ENCODE data around the gene SLC2A4RG. TPM values are rescaled to one million over a fixed set of nuclear protein-coding genes. Genes with fewer than 3 reads are reported as not detected.

SLC2A4RG gene
- total RNA-seq, 2 experiments from 2014 or later = 58.9 to 59.0 TPM

- no peak overlapping the region for H3K27ac Mint-ChIP-seq
- H3K4me1 Mint-ChIP-seq (ENCODE audit: low read depth) = peaks cover 28% of the 10 kb centered on the region
- ChIA-PET POLR2A (no interaction called here), CTCF (interaction anchor here (1.1 kb wide), 1 partner anchor 325 kb away, joined by 3 read pairs; no protein-coding TSS in a partner anchor)
- no peak for DNase-seq
- no peaks in the 10 kb centered on the region for H3K9me3 Mint-ChIP-seq
- no peaks in the 10 kb centered on the region for H3K27me3 Mint-ChIP-seq
- intact Hi-C loops (cut with micrococcal nuclease) = loop anchor here (10.0 kb wide), 1 partner anchor 242 kb away; the partner anchor contains the start of gene SAMD10
- no peak overlapping the region for H3K4me3 Mint-ChIP-seq
- peaks cover 26% of the 10 kb centered on the region for H3K36me3 Mint-ChIP-seq
Measured at GRCh38 chr20:63732118-63733095, 7.2 kb upstream of the SLC2A4RG start.

- Mint-ChIP-seq H3K9me3 (no peaks in the 10 kb centered on the region), H3K4me3 (no peak overlapping the region), H3K27ac (no peak overlapping the region), H3K27me3 (no peaks in the 10 kb centered on the region), H3K4me1 (ENCODE audit: low read depth) (peaks cover 22% of the 10 kb centered on the region), H3K36me3 (peaks cover 24% of the 10 kb centered on the region)
- intact Hi-C loops (cut with micrococcal nuclease) = loop anchor here (10.0 kb wide), 1 partner anchor 242 kb away; the partner anchor contains the start of gene SAMD10
- ChIA-PET CTCF (interaction anchor here (1.1 kb wide), 1 partner anchor 324 kb away, joined by 3 read pairs; no protein-coding TSS in a partner anchor), POLR2A (no interaction called here)
- DNase-seq = no peak
Measured at GRCh38 chr20:63733117-63733516, 6.5 kb upstream of the SLC2A4RG start.

- Mint-ChIP-seq H3K27me3 (no peaks in the 10 kb centered on the region), H3K9me3 (no peaks in the 10 kb centered on the region), H3K4me1 (ENCODE audit: low read depth) (peaks cover 21% of the 10 kb centered on the region), H3K27ac (no peak overlapping the region), H3K4me3 (no peak overlapping the region), H3K36me3 (peaks cover 19% of the 10 kb centered on the region)
- ChIA-PET POLR2A (no interaction called here), CTCF (interaction anchor here (1.1 kb wide), 1 partner anchor 324 kb away, joined by 3 read pairs; no protein-coding TSS in a partner anchor)
- DNase-seq = no peak
- intact Hi-C loops (cut with micrococcal nuclease) = loop anchor here (10.0 kb wide), 1 partner anchor 241 kb away; the partner anchor contains the start of gene SAMD10
Measured at GRCh38 chr20:63733579-63734081, 5.9 kb upstream of the SLC2A4RG start.

- peaks cover 16% of the 10 kb centered on the region for H3K36me3 Mint-ChIP-seq
- peaks cover 19% of the 10 kb centered on the region for H3K4me1 Mint-ChIP-seq (ENCODE audit: low read depth)
- ChIA-PET POLR2A (interaction anchor here (0.6 to 5.1 kb wide), 2 partner anchors 26 to 39 kb away, joined by 3 to 30 read pairs; partner anchors contain the start of genes ARFRP1 and ZGPAT), CTCF (interaction anchor here (1.1 to 5.2 kb wide), 2 partner anchors 27 to 323 kb away, joined by 3 to 26 read pairs; partner anchors contain the start of genes ARFRP1 and ZGPAT)
- intact Hi-C loops (cut with micrococcal nuclease) = loop anchor here (10.0 kb wide), 1 partner anchor 240 kb away; the partner anchor contains the start of gene SAMD10
- H3K27me3 Mint-ChIP-seq = no peaks in the 10 kb centered on the region
- no peak overlapping the region for H3K27ac Mint-ChIP-seq
- H3K4me3 Mint-ChIP-seq = no peak overlapping the region
- no peaks in the 10 kb centered on the region for H3K9me3 Mint-ChIP-seq
- DNase-seq = no peak
Measured at GRCh38 chr20:63734111-63734945, 5.2 kb upstream of the SLC2A4RG start.

GRCh38 chr20:63734946-63735858 lies 4.4 kb upstream of the SLC2A4RG start:
- Mint-ChIP-seq H3K27ac (no peak overlapping the region), H3K36me3 (peaks cover 12% of the 10 kb centered on the region), H3K27me3 (no peaks in the 10 kb centered on the region), H3K9me3 (no peaks in the 10 kb centered on the region), H3K4me3 (no peak overlapping the region), H3K4me1 (ENCODE audit: low read depth) (peaks cover 19% of the 10 kb centered on the region)
- intact Hi-C loops (cut with micrococcal nuclease) = loop anchor here (5.0 to 10.0 kb wide), 3 partner anchors 78 to 240 kb away; partner anchors contain the start of genes RTEL1 and SAMD10
- POLR2A ChIA-PET = interaction anchor here (0.6 to 5.1 kb wide), 4 partner anchors 8 to 38 kb away, joined by 3 to 30 read pairs (median 3); partner anchors contain the start of genes ARFRP1 and ZGPAT
- CTCF ChIA-PET = interaction anchor here (0.7 to 5.2 kb wide), 5 partner anchors 7 to 198 kb away, joined by 3 to 26 read pairs (median 5); partner anchors contain the start of genes ARFRP1, PTK6 and ZGPAT
- no peak for DNase-seq

- H3K27ac Mint-ChIP-seq = peak within 1 kb of the TSS; percentile 83
- intact Hi-C loops (cut with micrococcal nuclease) = loop anchor here (2.0 to 10.0 kb wide), 4 partner anchors 29 to 239 kb away; partner anchors contain the start of genes ARFRP1, RTEL1 and SAMD10
- CTCF ChIA-PET = interaction anchor here (0.7 to 5.2 kb wide), 7 partner anchors 8 to 199 kb away, joined by 3 to 26 read pairs (median 4); partner anchors contain the start of genes ARFRP1, PTK6, TPD52L2 and ZGPAT
- peak; percentile 82 for DNase-seq
- no peaks in the 10 kb centered on the region for H3K27me3 Mint-ChIP-seq
- peaks cover 19% of the 10 kb centered on the region for H3K4me1 Mint-ChIP-seq (ENCODE audit: low read depth)
- peaks cover 10% of the 10 kb centered on the region for H3K36me3 Mint-ChIP-seq
- peak within 1 kb of the TSS; percentile 69 for H3K4me3 Mint-ChIP-seq
- POLR2A ChIA-PET = interaction anchor here (0.7 to 5.1 kb wide), 8 partner anchors 9 to 129 kb away, joined by 3 to 30 read pairs (median 3); partner anchors contain the start of genes ARFRP1, TPD52L2 and ZGPAT
- H3K9me3 Mint-ChIP-seq = no peaks in the 10 kb centered on the region
Measured at GRCh38 chr20:63735859-63736718, 3.5 kb upstream of the SLC2A4RG start, which contains the start of gene LIME1. Gene LIME1 (plus strand): TSS chr20:63736664. CDS start chr20:63737550, 886 bp downstream.

- H3K27me3 Mint-ChIP-seq = no peaks in the 10 kb centered on the region
- intact Hi-C loops (cut with micrococcal nuclease) = loop anchor here (2.0 to 10.0 kb wide), 4 partner anchors 30 to 238 kb away; partner anchors contain the start of genes ARFRP1, RTEL1 and SAMD10
- DNase-seq = peak; percentile 73
- ChIA-PET POLR2A (interaction anchor here (1.0 to 5.1 kb wide), 5 partner anchors 29 to 128 kb away, joined by 3 to 30 read pairs (median 3); partner anchors contain the start of genes ARFRP1, TPD52L2 and ZGPAT), CTCF (interaction anchor here (1.0 to 5.2 kb wide), 6 partner anchors 9 to 128 kb away, joined by 3 to 26 read pairs (median 4); partner anchors contain the start of genes ARFRP1, TPD52L2 and ZGPAT)
- H3K27ac Mint-ChIP-seq = peak overlapping the region; percentile 83
- peaks cover 10% of the 10 kb centered on the region for H3K36me3 Mint-ChIP-seq
- peaks cover 19% of the 10 kb centered on the region for H3K4me1 Mint-ChIP-seq (ENCODE audit: low read depth)
- H3K9me3 Mint-ChIP-seq = no peaks in the 10 kb centered on the region
- H3K4me3 Mint-ChIP-seq = peak overlapping the region; percentile 69
Measured at GRCh38 chr20:63736893-63737694, 2.5 kb upstream of the SLC2A4RG start.

GRCh38 chr20:63737695-63737944 lies 2.0 kb upstream of the SLC2A4RG start:
- Mint-ChIP-seq H3K27me3 (no peaks in the 10 kb centered on the region), H3K36me3 (peaks cover 10% of the 10 kb centered on the region), H3K27ac (no peak overlapping the region), H3K9me3 (no peaks in the 10 kb centered on the region), H3K4me1 (ENCODE audit: low read depth) (peaks cover 19% of the 10 kb centered on the region), H3K4me3 (peak overlapping the region; percentile 69)
- ChIA-PET POLR2A (interaction anchor here (1.1 to 5.1 kb wide), 3 partner anchors 30 to 95 kb away, joined by 3 to 30 read pairs (median 3); partner anchors contain the start of genes ARFRP1 and ZGPAT), CTCF (interaction anchor here (1.0 to 5.2 kb wide), 3 partner anchors 16 to 200 kb away, joined by 3 to 26 read pairs (median 5); partner anchors contain the start of genes ARFRP1 and ZGPAT)
- no peak for DNase-seq
- intact Hi-C loops (cut with micrococcal nuclease) = loop anchor here (2.0 to 10.0 kb wide), 4 partner anchors 31 to 237 kb away; partner anchors contain the start of genes ARFRP1, RTEL1 and SAMD10

Measured in activated CD4-positive, alpha-beta memory T cell treated with anti-CD3 and anti-CD28 coated beads for 36 hours (primary cell).